ENCODE measurements around the gene KIRREL2. TPM values are rescaled to one million over a fixed set of nuclear protein-coding genes. Genes with fewer than 3 reads are reported as not detected.

KIRREL2 gene
- polyA plus RNA-seq, 3 donors, result not detected

DNA sequence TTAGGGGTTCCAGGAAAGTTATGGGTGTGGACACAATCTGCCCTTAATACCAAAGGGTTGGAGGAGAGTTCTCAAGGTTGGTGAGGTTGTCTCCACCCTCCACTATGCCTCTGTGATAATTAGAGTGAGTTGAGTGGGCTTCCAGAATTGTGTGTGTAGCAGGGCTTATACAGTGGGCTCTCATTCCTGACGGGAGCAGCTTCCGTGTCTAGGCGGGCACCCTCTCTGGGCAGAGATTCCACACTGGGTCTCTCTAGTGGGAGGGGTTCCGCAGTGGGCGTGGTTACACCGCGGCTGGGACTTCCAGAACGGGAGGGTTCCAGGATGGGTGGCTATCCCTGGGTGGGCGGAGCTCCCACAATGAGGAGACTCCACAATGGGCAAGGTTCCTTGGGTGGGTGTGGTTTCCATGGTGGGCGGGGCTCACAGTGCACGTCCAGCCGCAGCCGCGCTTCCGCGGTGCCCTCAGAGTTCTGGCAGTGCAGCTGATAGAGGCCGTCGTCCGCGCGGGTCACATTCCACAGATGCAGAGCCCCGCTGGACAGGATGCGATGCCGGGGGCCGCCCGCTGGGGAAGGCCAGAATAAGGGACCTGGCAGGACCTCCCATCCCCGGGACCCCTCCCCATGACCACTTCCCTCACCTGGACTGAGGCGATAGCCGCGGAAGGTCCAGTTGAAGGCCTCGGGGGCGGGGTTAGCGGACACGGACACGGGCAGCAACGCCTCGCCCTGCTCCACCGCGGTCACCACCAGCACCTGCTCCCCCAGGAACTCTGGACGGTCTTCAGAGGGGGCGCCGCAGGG is 12.8 kb upstream of the KIRREL2 start:
- peaks cover 49 to 67% (median 50%) of the 10 kb centered on the region in 3 donors for H3K27me3 Mint-ChIP-seq (ENCODE audit: low read depth in 3 of 3)
- Histone ChIP-seq H3K4me2 (replicated peaks; ENCODE audit: extremely low read depth, low read length, poor library complexity, severe bottlenecking) (peak overlapping the region; percentile 14), H3K27ac (ENCODE audit: low read depth in 1 of 2, low read length in 2 of 2) (no peak overlapping the region), H3K4me1 (ENCODE audit: control insufficient read depth in 1 of 2, insufficient read depth in 2 of 2, low read length in 2 of 2) (peaks cover 9 to 11% of the 10 kb centered on the region in 2 donors), H3K79me2 (ENCODE audit: insufficient read depth, low read length) (no peaks in the 10 kb centered on the region), H2AFZ (ENCODE audit: insufficient read depth, low read depth, low read length, poor library complexity, severe bottlenecking) (peak overlapping the region; percentile 29), H3K9ac (ENCODE audit: insufficient read depth, low read length, poor library complexity, severe bottlenecking) (no peak overlapping the region), H3K9me3 (replicated peaks in 1 of 2; ENCODE audit: control insufficient read depth in 1 of 2, insufficient read depth in 1 of 2, low read length in 2 of 2) (peaks cover 8 to 27% of the 10 kb centered on the region in 2 donors), H4K20me1 (ENCODE audit: insufficient read depth, low read length) (no peaks in the 10 kb centered on the region), H3K4me3 (replicated peaks in 1 of 3; ENCODE audit: low read depth in 2 of 3, low read length in 3 of 3) (no peak overlapping the region), H3K27me3 (ENCODE audit: control insufficient read depth in 2 of 2, insufficient read depth in 2 of 2, low read length in 2 of 2) (peaks cover 28 to 50% of the 10 kb centered on the region in 2 donors), H3K36me3 (replicated peaks in 1 of 2; ENCODE audit: control insufficient read depth in 1 of 2, insufficient read depth in 2 of 2, low read length in 2 of 2) (no peaks in the 10 kb centered on the region)
- H3K9me3 Mint-ChIP-seq, result peaks cover 0 to 27% (median 18%) of the 10 kb centered on the region in 7 donors
- peaks cover 4 to 5% of the 10 kb centered on the region in 2 donors for H3K36me3 Mint-ChIP-seq
- intact Hi-C loops (cut with micrococcal nuclease), result no loop called here
- H3K4me1 Mint-ChIP-seq, result peaks cover 18% of the 10 kb centered on the region
- H3K4me3 Mint-ChIP-seq, result peak overlapping the region in 1 of 2 donors; percentile 92
- TF ChIP-seq, protein P1, sequence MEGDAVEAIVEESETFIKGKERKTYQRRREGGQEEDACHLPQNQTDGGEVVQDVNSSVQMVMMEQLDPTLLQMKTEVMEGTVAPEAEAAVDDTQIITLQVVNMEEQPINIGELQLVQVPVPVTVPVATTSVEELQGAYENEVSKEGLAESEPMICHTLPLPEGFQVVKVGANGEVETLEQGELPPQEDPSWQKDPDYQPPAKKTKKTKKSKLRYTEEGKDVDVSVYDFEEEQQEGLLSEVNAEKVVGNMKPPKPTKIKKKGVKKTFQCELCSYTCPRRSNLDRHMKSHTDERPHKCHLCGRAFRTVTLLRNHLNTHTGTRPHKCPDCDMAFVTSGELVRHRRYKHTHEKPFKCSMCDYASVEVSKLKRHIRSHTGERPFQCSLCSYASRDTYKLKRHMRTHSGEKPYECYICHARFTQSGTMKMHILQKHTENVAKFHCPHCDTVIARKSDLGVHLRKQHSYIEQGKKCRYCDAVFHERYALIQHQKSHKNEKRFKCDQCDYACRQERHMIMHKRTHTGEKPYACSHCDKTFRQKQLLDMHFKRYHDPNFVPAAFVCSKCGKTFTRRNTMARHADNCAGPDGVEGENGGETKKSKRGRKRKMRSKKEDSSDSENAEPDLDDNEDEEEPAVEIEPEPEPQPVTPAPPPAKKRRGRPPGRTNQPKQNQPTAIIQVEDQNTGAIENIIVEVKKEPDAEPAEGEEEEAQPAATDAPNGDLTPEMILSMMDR (IDR thresholded peaks at IDR 0.05), result no peak
- WGBS (ENCODE audit: insufficient coverage), result 8% methylated on average over 37 of the region's 42 CpGs
- DNase-seq, result no peak
- H3K27ac Mint-ChIP-seq, result peak overlapping the region in 1 of 7 donors; percentile 2

DNA sequence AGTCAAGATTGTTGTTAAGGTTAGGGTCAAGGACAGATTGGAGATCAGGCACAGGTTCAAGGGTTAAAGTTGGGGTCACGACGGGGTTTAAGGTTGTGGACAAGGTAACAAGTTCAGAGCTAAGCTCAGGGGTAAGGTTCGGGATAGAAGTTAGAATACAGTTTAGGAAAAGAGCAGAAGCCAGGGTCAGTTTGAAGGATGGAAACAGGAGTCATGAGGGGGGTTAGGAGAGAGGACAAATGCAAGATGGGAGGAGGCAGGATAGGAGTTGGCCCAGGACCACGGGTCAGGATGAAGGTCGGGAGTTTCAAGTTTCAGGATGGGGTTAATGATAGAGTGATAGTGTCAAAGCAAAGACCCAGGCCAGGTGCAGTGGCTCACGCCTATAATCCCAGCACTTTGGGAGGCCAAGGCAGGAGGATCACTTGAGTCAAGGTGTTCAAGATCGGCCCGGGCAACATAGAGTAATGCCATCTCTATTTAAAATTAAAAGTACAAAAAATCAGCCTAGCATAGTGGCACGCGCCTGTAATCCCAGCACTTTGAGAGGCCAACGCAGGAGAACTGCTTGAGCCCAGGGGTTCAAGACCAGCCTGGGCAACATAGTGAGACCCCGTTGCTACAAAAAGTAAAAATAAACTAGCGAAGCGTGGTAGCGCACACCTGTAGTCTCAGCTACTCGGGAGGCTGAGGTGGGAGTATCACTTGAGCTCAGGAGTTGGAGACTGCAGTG is 12.1 kb upstream of the KIRREL2 start:
- Mint-ChIP-seq H3K4me1 (peaks cover 18% of the 10 kb centered on the region), H3K27ac (peak overlapping the region in 1 of 7 donors; percentile 2), H3K9me3 (peaks cover 0 to 20% (median 16%) of the 10 kb centered on the region in 7 donors), H3K27me3 (ENCODE audit: low read depth in 3 of 3) (peaks cover 54 to 68% (median 55%) of the 10 kb centered on the region in 3 donors), H3K36me3 (peaks cover 4 to 5% of the 10 kb centered on the region in 2 donors), H3K4me3 (peak overlapping the region; percentile 73 to 92)
- peaks cover 28 to 50% of the 10 kb centered on the region in 2 donors for H3K27me3 ChIP-seq (ENCODE audit: control insufficient read depth in 2 of 2, insufficient read depth in 2 of 2, low read length in 2 of 2)
- no peaks in the 10 kb centered on the region for H3K36me3 ChIP-seq (replicated peaks in 1 of 2; ENCODE audit: control insufficient read depth in 1 of 2, insufficient read depth in 2 of 2, low read length in 2 of 2)
- H2AFZ ChIP-seq (ENCODE audit: insufficient read depth, low read depth, low read length, poor library complexity, severe bottlenecking), result peak overlapping the region; percentile 29
- no peaks in the 10 kb centered on the region for H4K20me1 ChIP-seq (ENCODE audit: insufficient read depth, low read length)
- H3K4me2 ChIP-seq (replicated peaks; ENCODE audit: extremely low read depth, low read length, poor library complexity, severe bottlenecking), result peak overlapping the region; percentile 48
- intact Hi-C loops (cut with micrococcal nuclease), result no loop called here
- H3K9me3 ChIP-seq (replicated peaks in 1 of 2; ENCODE audit: control insufficient read depth in 1 of 2, insufficient read depth in 1 of 2, low read length in 2 of 2), result peaks cover 1 to 22% of the 10 kb centered on the region in 2 donors
- TF ChIP-seq, protein P1 (IDR thresholded peaks at IDR 0.05), result no peak
- no peak overlapping the region for H3K27ac ChIP-seq (ENCODE audit: low read depth in 1 of 2, low read length in 2 of 2)
- H3K9ac ChIP-seq (ENCODE audit: insufficient read depth, low read length, poor library complexity, severe bottlenecking), result no peak overlapping the region
- peak overlapping the region in 1 of 3 experiments; percentile 58 for H3K4me3 ChIP-seq (replicated peaks in 1 of 3; ENCODE audit: low read depth in 2 of 3, low read length in 3 of 3)
- no peaks in the 10 kb centered on the region for H3K79me2 ChIP-seq (ENCODE audit: insufficient read depth, low read length)
- peaks cover 9 to 11% of the 10 kb centered on the region in 2 donors for H3K4me1 ChIP-seq (ENCODE audit: control insufficient read depth in 1 of 2, insufficient read depth in 2 of 2, low read length in 2 of 2)
- WGBS (ENCODE audit: insufficient coverage), result 65% methylated on average over 13 of the region's 16 CpGs
- no peak for DNase-seq

Measured in CD14-positive monocyte (primary cell).